PFSK-1 (cell line): ENCODE data around the gene ZNF219.

ENCODE experiments used
- FOXP2 ChIP-seq: optimal IDR thresholded peaks from 2 replicates; pipeline ENCODE3; 2011; ENCODE audit warnings: borderline replicate concordance, control low read depth, inconsistent platforms; ENCODE audit not compliant: insufficient read depth; ENCODE audit errors: extremely low read length, extremely low read depth
- POLR2AphosphoS5 ChIP-seq: IDR thresholded peaks from 2 replicates; pipeline ENCODE4 v1.6.1; 2012; ENCODE audit warnings: low read depth, mild to moderate bottlenecking, control low read depth, low read length, moderate library complexity
- SIN3A ChIP-seq: IDR thresholded peaks from 2 replicates; pipeline ENCODE4 v1.6.1; 2012; ENCODE audit warnings: mild to moderate bottlenecking, low read length, moderate library complexity, borderline replicate concordance; ENCODE audit not compliant: insufficient read depth
- TAF1 ChIP-seq: IDR thresholded peaks from 2 replicates; pipeline ENCODE4 v1.6.1; 2012; ENCODE audit warnings: low read length, control low read depth, borderline replicate concordance; ENCODE audit not compliant: insufficient read depth
- TF ChIP-seq, protein P1 (sequence below), 2 experiments: IDR thresholded peaks; 2 replicates each; pipeline versions ENCODE4 v1.6.1 to v1.8.0; 2011 to 2012; ENCODE audit warnings: low read depth in 2 of 2, low read length in 2 of 2, control low read depth in 1 of 2, inconsistent platforms in 1 of 2, mild to moderate bottlenecking in 1 of 2, moderate library complexity in 1 of 2; ENCODE audit not compliant: insufficient read depth in 1 of 2

ZNF219 gene

DNA sequence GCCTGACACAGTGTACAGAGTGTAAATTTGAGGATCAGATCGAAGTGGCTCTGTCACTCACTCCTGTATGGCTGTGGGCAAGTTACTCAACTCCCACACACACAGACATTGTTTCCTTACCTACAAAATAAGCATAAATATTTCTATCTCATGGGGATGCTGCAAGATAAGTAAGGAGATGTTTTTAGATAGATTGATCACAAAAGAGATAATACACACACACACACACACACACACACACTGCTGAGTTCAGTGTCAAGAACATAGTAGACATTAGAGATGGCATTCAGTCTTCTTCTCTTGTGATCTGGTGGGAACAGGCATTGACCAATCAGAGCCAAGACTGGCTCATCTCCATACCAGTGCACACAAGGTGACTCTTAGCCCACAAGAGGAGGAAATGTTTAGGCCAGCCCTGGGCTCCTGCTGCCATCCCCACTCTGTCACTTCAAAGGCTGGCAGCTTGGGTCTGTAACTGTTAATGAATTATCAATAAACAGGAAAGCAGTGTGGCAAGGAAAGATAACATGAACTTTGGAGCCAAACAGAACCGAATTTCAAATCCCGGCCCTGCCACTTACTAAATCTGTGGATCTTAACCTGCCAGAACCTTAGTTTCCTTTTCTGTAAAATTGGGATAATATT, 44.2 kb downstream of the ZNF219 start:
- TF ChIP-seq, protein P1, sequence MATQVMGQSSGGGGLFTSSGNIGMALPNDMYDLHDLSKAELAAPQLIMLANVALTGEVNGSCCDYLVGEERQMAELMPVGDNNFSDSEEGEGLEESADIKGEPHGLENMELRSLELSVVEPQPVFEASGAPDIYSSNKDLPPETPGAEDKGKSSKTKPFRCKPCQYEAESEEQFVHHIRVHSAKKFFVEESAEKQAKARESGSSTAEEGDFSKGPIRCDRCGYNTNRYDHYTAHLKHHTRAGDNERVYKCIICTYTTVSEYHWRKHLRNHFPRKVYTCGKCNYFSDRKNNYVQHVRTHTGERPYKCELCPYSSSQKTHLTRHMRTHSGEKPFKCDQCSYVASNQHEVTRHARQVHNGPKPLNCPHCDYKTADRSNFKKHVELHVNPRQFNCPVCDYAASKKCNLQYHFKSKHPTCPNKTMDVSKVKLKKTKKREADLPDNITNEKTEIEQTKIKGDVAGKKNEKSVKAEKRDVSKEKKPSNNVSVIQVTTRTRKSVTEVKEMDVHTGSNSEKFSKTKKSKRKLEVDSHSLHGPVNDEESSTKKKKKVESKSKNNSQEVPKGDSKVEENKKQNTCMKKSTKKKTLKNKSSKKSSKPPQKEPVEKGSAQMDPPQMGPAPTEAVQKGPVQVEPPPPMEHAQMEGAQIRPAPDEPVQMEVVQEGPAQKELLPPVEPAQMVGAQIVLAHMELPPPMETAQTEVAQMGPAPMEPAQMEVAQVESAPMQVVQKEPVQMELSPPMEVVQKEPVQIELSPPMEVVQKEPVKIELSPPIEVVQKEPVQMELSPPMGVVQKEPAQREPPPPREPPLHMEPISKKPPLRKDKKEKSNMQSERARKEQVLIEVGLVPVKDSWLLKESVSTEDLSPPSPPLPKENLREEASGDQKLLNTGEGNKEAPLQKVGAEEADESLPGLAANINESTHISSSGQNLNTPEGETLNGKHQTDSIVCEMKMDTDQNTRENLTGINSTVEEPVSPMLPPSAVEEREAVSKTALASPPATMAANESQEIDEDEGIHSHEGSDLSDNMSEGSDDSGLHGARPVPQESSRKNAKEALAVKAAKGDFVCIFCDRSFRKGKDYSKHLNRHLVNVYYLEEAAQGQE (IDR thresholded peaks at IDR 0.05; ENCODE audit: insufficient read depth in 1 of 2, low read depth in 2 of 2, low read length in 2 of 2) = no peak
- TF ChIP-seq TAF1 (no peak), SIN3A (no peak), POLR2AphosphoS5 (no peak), FOXP2 (no peak)

DNA sequence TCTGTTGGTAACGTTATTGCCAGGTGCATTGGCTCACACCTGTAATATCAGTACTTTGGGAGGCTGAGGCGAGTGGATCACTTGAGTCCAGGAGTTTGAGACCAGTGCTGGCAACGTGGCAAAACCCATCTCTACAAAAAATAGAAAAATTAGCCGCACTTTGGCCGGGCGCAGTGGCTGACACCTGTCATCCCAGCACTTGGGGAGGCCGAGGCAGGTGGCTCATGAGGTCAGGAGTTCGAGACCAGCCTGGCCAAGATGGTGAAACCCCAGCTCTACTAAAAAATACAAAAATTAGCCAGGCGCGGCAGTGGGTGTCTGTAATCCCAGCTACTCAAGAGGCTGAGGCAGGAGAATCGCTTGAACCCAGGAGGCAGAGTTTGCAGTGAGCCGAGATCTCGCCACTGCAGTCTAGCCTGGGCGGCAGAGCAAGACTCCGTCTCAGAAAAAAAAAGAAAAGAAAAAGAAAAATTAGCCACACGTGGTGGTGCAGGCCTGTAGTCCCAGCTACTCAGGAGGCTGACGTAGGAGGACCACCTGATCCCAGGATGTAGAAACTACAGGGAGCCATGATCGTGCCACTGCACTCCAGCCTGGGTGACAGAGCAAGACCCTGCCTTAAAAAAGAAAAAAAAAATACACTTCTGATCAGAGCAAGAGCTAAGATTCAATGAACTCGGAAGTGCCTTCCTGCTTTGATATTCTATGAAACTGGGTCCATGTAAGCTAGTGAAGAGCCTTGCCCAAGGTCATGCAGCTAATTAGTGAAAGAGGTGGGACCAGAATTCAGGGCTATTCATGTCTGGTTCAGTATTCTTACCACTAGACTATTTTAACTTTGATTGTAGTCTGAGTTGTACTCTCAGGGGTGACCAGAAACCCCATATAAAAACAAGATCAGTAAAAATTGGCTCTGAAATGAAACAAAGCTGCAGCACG, 45.0 kb downstream of the ZNF219 start:
- no peak for TF ChIP-seq POLR2AphosphoS5
- TF ChIP-seq FOXP2 = no peak
- TF ChIP-seq, protein P1 (IDR thresholded peaks at IDR 0.05; ENCODE audit: insufficient read depth in 1 of 2, low read depth in 2 of 2, low read length in 2 of 2) = no peak
- no peak for TF ChIP-seq SIN3A
- no peak for TF ChIP-seq TAF1

DNA sequence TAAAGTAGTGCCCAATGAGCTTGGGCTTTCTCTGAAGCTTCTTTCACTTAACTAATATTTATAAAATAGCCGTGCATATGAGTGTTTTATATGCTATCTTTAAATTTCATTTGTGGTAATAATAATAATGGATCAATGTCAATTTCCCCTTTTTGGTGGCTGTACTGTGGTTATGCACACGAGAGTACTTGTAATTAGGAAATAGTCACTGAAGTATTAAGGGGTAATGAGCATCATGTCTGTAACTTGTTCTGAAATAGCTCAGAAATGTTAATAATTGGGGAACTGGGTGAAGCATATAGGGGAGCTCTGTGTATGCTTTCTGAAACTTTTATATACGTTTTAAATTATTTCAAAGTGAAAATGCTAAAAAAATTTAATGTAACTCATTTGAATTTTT, 47.9 kb downstream of the ZNF219 start:
- TF ChIP-seq, protein P1 (IDR thresholded peaks at IDR 0.05; ENCODE audit: insufficient read depth in 1 of 2, low read depth in 2 of 2, low read length in 2 of 2) = no peak
- TF ChIP-seq SIN3A (no peak), TAF1 (no peak), FOXP2 (no peak), POLR2AphosphoS5 (no peak)

DNA sequence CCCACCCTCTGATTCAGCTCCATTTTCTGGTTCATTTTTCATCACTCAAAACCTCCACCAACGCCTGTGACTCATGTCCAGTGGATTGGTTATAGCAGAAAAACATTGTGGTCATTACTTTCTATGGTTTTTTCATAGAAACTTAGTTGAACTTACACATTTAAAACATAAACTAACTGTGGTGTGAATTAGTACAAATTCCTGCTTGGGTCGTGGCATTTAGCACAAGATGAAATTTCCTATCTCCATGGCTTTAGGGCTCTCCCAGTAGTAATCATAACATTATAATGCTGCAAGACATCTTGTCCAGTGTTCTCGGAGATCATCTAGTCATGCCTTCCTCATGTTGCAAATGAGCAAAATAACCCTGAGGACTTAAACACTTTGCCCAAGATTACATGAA, 49.2 kb downstream of the ZNF219 start:
- no peak for TF ChIP-seq FOXP2

DNA sequence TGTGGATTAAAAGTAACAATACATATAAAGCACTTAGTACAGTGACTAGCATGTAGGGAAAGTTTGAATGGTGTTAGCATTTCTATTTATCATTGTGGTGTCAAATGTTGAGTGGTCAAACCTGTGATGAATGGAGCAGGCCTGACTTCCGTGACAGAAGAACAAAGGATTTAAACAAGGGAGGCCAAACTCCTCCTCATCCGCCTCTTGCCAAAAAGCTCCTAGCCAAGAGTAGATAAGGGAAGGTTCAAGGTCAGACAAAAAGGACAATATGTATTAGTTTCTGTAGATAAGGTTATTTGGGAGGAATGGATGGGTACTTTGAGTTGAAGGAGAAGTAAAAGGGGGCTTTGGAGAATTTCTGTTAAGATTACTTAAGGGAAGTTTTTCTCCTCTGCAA, 49.8 kb downstream of the ZNF219 start:
- no peak for TF ChIP-seq SIN3A
- no peak for TF ChIP-seq FOXP2
- no peak for TF ChIP-seq TAF1
- TF ChIP-seq, protein P1 (IDR thresholded peaks at IDR 0.05; ENCODE audit: insufficient read depth in 1 of 2, low read depth in 2 of 2, low read length in 2 of 2) = no peak
- TF ChIP-seq POLR2AphosphoS5 = no peak
